KG1 (cell line): ENCODE results near the gene DNAJB6.
"Not testable (repeated sequence)": the region's sequence is repeated elsewhere in the genome, so short reads cannot be mapped to it uniquely, and the experiment has no call there.

Experiments
- DNase-seq: peaks from one replicate; lab custom pipeline; 2025; lab: John Stamatoyannopoulos, UW

Gene DNAJB6

GRCh38 chr7:157442993-157443831 is 106.4 kb downstream of the DNAJB6 start:
- DNase-seq = no peak

DNA sequence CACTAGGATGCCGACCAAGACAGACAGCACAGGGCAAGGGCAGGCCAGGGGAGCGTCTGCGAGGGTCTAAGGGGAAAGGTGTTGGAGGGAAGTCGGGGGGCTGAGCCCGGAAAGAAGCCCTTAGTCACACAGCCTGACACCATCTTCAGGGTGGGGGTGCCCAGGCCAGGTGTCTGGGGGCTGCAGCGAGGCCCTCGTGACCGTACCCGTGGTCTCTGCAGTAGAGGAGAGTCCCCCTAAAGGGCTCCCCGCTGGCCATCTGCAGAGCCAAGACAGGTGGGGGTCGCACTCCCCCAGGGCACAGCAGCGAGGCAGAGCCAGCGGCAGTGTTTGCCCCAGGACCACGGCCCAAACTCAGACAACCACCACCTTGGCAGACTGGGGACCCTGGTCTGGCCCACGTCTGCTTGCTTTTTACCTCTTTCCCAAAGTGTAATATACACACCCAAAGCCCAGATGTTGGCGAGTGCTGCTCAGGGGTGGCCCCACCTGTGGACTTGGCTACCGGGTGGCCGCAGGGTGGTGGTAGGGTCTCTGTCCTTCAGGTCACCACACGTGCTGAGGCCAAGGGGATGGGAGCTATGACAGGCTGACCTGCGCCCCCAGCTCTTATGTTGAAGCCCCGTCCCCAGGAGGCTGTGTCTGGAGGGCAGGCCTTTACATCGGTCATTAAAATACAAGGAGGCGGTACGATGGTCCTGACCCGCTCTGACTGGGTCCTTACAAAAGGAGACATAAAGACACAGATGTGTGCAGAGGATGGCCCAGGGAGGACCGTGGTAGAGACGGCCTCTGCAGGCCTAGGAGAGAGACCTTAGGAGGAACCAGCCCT is 107.4 kb downstream of the DNAJB6 start:
- no peak for DNase-seq

DNA sequence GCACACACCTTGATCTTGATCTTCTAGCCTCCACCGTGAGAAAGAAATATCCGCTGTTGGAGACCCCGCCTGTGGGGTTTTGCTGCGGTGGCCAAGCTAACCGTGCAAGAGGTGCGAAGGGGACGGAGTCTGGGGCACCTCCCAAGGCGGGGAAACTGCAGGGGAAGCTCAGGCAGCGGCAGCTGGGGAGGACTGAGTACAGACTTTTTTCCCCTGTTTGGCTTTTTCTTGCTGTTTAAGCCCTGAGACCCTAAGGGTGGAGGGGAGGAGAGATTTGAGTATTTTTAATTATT is 108.0 kb downstream of the DNAJB6 start:
- no peak for DNase-seq

- DNase-seq = no peak
These were observed 108.6 kb downstream of the DNAJB6 start for GRCh38 chr7:157445246-157445955.

DNA sequence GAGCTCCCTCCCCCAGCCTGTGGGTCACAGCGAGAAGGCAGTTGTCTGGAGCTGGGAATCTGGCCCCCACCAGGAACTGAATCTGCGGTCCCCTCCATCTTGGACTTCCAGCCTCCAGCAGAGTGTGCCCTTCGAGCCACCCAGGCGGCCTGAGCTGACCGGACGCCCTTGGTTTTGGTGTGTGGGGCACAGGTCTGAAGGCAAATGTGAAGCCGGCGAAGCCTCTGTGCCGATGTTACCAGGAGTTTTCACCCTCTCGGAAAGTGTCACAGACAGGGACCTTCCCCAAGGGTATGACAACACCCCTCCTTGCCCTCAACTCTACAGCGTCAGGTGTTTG is 109.1 kb downstream of the DNAJB6 start:
- DNase-seq = no peak

DNA sequence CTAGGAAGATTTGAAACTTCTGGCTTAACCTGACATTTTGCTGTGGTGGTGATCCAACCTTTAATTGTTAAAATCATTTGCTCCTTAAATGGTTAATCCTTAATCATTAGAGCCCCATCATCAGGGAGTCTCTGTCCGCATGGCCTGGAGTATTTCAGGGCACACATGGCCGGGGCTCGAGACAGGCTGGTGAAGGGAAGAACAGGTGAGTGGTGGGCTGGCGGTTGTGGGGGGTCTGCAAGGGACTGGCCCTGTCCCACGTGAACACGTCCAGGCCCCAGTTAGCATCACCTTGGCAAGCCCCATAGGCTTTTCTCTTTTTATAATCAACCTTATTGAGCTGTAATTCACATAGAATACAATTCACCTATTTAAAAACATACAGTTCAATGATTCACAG is 109.5 kb downstream of the DNAJB6 start:
- DNase-seq = no peak

GRCh38 chr7:157454003-157454402 is 117.2 kb downstream of the DNAJB6 start:
- DNase-seq = not testable (repeated sequence)

GRCh38 chr7:157457355-157458253 is 120.8 kb downstream of the DNAJB6 start:
- no peak for DNase-seq

DNA sequence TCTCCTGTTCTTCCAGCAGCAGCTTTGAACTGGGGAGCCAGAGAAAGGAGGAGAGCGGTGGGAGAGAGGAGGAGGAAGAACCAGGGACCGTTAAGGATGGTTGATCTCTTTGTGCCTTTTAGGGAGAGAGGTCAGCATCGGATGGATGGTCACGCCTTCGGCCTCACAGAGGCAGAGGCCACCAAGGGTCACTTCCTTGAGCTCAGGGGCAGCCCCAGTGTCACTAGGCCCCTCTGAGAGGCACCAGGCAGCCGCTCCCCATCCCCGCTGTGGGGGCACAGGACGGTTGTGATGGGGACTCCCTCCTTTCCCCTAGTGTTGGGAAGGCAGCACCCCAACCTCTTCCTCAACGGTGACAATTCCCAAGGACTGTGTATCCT is 121.4 kb downstream of the DNAJB6 start:
- DNase-seq = no peak

DNA sequence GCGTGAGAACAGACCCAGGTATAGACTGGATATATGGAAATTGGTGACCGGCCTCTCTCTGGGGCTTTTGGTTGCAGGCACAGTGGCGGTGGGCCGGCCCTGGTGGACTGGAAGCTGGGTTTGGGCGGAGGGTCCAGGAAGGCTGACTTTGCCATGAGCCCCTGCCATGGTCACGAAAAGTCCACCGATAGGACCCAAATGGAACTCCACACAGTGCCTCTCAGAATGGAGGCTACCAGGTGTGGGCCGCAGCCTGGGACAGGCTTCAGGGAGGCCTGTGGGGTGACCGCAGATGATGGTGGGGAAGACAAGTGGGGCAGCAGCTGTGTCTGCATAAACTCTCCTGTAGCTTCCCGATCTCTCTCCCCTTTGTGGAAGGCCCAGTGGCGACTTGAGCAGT is 123.2 kb downstream of the DNAJB6 start:
- DNase-seq = no peak

DNA sequence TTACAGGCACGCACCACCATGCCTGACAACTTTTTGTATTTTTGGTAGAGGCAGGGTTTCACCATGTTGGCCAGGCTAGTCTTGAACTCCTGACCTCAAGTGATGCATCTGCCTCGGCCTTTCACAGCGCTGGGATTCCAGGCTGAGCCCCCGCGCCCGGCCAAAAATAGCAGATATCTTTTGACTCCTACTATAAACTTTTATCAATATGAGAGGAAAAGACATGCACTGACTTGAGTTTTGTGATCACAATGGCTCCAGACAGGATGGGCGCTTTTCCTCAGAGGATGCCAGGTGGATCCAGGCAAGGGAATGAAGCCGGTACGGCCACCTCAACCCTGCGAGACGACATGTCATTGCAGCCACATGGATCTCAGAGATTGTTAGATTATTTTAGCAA is 123.9 kb downstream of the DNAJB6 start:
- DNase-seq = no peak

DNA sequence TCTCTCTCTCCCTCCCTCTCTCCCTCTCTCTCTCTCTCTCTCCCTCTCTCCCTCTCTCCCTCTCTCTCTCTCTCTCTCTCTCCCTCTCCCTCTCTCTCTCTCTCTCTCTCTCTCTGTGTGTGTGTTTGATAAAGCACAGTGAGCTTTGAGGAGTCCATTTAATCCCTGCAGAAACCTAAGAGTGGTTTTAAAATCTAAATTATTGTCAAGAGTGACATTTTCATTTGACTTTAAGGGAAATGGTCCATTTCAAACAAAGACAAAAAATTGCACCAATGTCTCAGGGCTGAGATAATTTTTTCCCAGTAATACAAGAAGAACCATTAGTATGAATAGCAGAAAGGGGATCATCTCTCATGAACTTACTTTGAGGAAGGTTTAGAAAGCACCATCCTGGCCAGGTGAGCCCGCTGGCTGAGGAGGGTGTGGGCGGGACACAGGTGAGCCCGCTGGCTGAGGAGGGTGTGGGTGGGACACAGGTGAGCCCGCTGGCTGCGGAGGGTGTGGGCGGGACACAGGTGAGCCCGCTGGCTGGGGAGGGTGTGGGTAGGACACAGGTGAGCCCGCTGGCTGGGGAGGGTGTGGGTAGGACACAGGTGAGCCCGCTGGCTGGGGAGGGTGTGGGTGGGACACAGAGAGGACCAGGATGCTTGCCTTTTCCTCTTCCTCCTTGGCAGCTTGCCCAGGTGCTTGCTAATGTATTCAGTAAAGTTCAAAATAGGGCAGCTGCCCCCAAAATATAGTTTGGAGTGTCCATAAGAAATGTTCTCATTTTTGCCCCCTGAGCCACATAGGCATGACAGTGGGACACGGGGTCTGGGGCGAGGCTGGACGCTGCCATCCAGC is 125.0 kb downstream of the DNAJB6 start:
- DNase-seq = no peak

DNA sequence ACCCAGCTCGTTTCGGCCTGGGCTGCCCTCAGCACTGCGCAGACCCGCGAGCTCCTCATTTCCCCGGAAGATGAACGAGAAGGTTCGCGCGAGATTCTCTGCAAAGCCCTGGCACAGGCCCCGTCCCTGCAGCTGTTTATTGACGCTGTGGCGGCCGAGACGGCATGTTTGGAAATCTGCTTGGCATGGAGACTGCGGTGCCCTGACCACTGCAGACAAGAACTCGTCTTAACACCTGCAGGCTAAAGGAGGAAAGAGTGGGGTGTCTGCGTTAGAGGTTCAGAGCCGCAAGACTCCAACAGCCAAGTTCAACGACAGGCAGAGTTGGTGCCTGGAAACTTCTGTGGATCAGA is 125.6 kb downstream of the DNAJB6 start:
- no peak for DNase-seq

DNA sequence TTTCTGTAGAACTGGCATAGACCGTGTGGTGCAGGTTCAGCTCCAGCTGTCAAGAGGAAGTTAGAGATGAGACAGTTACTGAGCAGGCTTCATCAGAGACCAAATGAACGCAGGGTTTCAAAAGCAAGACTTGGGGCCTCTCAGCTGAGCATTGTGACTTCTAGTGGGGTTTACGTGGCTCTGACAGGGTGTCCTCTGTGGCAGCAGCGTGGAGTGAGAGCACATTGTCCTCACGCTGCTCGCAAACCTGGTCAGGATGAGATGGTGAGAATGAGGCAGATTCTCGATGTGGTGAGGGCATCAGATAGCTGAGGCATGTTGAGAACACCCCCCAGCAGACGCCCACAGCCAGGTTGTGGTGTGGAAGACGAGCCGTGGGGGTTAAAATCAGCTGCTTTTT is 126.0 kb downstream of the DNAJB6 start:
- no peak for DNase-seq

DNA sequence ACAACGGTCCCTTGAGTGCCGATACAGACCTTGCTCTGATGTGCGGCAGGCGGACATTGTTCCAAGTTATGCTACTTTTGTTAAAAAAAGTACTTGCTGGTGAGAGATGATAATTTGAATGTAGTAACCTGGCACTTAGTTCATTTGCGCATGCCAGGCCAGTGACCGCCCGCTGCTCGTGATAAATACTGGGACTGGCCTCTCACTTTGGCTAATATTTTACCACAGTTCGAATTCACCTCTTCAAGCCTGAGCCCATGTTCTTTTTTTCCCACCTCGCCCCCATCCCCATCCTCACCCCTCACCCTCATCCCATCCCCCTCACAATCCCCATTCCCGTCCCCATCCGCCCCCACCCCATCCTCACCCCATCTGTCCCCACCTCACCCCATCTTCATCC is 126.4 kb downstream of the DNAJB6 start:
- no peak for DNase-seq

DNA sequence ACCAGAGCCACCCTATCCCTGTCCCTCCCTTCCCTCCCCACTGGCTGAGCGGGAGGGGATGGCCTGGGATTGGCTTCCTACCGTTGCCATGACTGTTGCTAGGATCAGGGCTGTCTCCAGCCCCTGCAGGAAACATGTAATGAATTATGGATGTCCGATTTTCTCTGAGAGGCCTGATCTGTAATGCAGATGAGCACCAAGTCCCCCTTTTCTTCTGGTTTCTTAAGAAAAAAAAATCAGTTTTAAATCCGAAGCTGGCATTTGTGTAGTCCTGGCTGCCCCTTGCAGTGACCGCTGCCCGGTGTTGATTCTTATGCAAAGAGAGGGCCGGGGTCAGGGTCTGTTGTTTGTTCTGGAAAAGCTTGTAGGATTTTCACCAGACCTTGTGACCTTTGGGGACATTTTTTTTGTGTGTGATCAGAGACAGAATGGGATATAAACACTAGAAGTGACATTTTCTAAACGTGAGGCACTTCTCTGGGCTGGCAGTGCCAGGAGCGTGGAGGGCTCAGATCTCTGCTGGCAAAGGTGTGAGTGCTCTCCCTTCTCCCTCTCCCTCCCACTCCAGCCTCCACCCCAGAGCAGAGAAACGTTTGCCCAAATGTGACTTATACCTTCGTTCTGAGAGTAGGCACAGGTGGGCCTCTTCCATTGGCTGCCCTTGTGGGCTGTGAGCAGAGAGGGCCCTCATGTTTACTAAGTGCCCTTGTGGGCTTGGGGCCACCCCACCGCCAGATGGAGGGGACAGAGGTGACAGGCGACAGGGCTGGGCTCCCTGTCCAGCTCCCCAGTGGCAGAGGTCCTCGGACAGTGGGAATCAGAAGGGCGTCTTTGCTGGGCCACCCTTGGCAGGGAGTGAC is 127.5 kb downstream of the DNAJB6 start:
- no peak for DNase-seq

GRCh38 chr7:157464971-157465886 is 128.4 kb downstream of the DNAJB6 start:
- DNase-seq = no peak

DNA sequence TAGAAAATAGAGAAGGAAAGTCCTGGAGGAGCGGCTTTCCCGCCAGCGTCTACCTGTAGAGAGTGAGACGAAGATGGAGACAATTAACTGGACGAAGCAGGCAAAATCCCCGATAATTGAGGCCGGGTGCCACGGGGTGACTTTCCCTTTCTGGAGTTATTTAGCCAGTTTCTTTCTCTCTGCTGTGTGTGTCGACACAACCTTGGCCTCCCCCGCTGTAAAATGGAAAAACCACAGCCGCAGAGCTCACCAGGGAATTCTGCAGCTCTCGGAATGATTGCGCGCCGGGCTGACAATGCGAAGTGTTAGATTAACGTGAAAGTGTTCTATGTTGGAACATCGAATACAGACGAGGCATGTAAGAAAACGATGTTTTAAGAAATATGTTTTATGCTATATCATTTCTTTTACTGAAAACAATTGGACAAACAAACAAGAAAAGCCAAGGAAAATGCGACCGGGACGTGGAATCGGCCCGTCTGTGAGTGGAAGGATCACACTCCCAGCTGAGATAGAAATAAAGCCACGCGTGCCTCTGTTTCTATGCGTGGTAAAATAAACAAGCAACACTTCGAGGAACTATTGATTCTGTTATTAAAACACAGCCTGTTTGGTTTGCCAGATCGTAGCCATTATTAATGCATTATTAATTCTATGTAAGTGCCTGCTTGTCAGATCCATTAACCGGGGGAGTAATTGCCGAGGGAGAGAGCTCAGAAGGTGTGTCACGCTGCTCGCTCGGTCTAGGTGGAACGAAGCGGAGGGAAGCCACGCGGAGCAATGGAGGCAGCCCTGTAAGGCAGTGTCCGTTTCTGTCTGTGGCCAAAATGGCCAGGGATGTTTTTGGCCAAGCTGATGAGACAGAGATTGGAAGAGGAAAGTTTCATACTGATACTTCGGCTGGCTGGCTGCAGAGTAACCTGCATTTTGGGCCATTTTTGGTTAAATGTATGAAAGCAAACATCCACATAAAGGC is 129.4 kb downstream of the DNAJB6 start:
- DNase-seq = no peak
